HEK293 (cell line): ENCODE results near the gene MAGI2.

ENCODE experiments used
- CTCF ChIA-PET: fragments of 350-600 bp; formaldehyde crosslinking; extraction: SDS; loops from one replicate; lab custom pipeline; 2021; ENCODE audit warnings: antibody characterized with exemption; lab: Yijun Ruan, JAX
- POLR2A ChIA-PET: fragments of 300-600 bp; formaldehyde crosslinking; extraction: SDS; loops from one replicate; lab custom pipeline; 2020; ENCODE audit warnings: antibody characterized with exemption, inconsistent platforms; lab: Yijun Ruan, JAX
- H3K27ac ChIP-seq: fragments of 200-500 bp; sonication (Bioruptor generic); 2 replicates; pipeline ENCODE4 v1.5.1; 2014; ENCODE audit warnings: low read depth, low read length, control low read depth, inconsistent platforms; ENCODE audit errors: extremely low read depth
- H3K36me3 ChIP-seq, 2 experiments: fragments of 200-500 bp in 1 of 2; sonication (Bioruptor generic) in 1 of 2; 1 replicate in 1 of 2; 2 replicates in 1 of 2; pipeline ENCODE4 v1.5.1; 2014 to 2017; ENCODE audit warnings: inconsistent platforms in 2 of 2, low read length in 2 of 2; ENCODE audit not compliant: control insufficient read depth in 2 of 2, insufficient read depth in 1 of 2
- H3K4me1 ChIP-seq: fragments of 200-500 bp; sonication (Bioruptor generic); 2 replicates; pipeline ENCODE4 v1.5.1; 2014; ENCODE audit warnings: mild to moderate bottlenecking, low read length, inconsistent platforms; ENCODE audit not compliant: control insufficient read depth, insufficient read depth
- H3K4me3 ChIP-seq: 2 replicates; pipeline ENCODE4 v1.5.1; 2011; ENCODE audit warnings: low read depth, mild to moderate bottlenecking, control low read depth, low read length, moderate library complexity
- H3K9me3 ChIP-seq: fragments of 200-500 bp; sonication (Bioruptor generic); 2 replicates; pipeline ENCODE4 v1.5.1; 2014; ENCODE audit warnings: low read depth, low read length, inconsistent platforms; ENCODE audit not compliant: control insufficient read depth, insufficient read depth
- ELK4 ChIP-seq: IDR thresholded peaks from 2 replicates; pipeline ENCODE4 v1.6.1; 2011; ENCODE audit warnings: mild to moderate bottlenecking, low read depth, low read length, borderline replicate concordance
- GLIS1 ChIP-seq: fragments of 450-650 bp; formaldehyde crosslinking; IDR thresholded peaks from 2 replicates; pipeline ENCODE4 v1.5.1; 2016; ENCODE audit warnings: missing biosample characterization, missing genetic modification characterization
- KLF1 ChIP-seq: fragments of 450-650 bp; formaldehyde crosslinking; IDR thresholded peaks from 2 replicates; pipeline ENCODE4 v1.5.1; 2016; ENCODE audit warnings: missing biosample characterization, missing genetic modification characterization
- KLF8 ChIP-seq: fragments of 450-650 bp; formaldehyde crosslinking; IDR thresholded peaks from 2 replicates; pipeline ENCODE4 v1.5.1; 2016; ENCODE audit warnings: missing biosample characterization, missing genetic modification characterization
- MEIS1 ChIP-seq: sonication (generic); formaldehyde crosslinking; IDR thresholded peaks from 2 replicates; pipeline ENCODE4 v1.8.1; 2022; ENCODE audit warnings: missing genetic modification reagents, mild to moderate bottlenecking, borderline replicate concordance
- MZF1 ChIP-seq: fragments of 450-650 bp; formaldehyde crosslinking; IDR thresholded peaks from 2 replicates; pipeline ENCODE4 v1.5.1; 2017; ENCODE audit warnings: missing biosample characterization, missing genetic modification characterization, borderline replicate concordance
- PBX3 ChIP-seq: sonication (generic); formaldehyde crosslinking; IDR thresholded peaks from 2 replicates; pipeline ENCODE4 v1.8.1; 2022; ENCODE audit warnings: mild to moderate bottlenecking, moderate library complexity, missing genetic modification reagents
- PRDM1 ChIP-seq: fragments of 450-650 bp; formaldehyde crosslinking; IDR thresholded peaks from 2 replicates; pipeline ENCODE4; 2016; ENCODE audit warnings: missing biosample characterization, missing genetic modification characterization
- REPIN1 ChIP-seq: fragments of 450-650 bp; formaldehyde crosslinking; IDR thresholded peaks from 2 replicates; pipeline ENCODE4 v1.5.1; 2017; ENCODE audit warnings: missing biosample characterization, missing genetic modification characterization, low read depth
- SP7 ChIP-seq: fragments of 450-650 bp; formaldehyde crosslinking; IDR thresholded peaks from 2 replicates; pipeline ENCODE4 v1.5.1; 2016; ENCODE audit warnings: missing biosample characterization, missing genetic modification characterization
- WT1 ChIP-seq: fragments of 450-650 bp; formaldehyde crosslinking; IDR thresholded peaks from 2 replicates; pipeline ENCODE4 v1.5.1; 2016; ENCODE audit warnings: missing biosample characterization, missing genetic modification characterization
- YY2 ChIP-seq: fragments of 450-650 bp; formaldehyde crosslinking; IDR thresholded peaks from 2 replicates; pipeline ENCODE4 v1.5.1; 2016; ENCODE audit warnings: missing biosample characterization, missing genetic modification characterization
- ZBTB20 ChIP-seq: fragments of 450-650 bp; formaldehyde crosslinking; IDR thresholded peaks from 2 replicates; pipeline ENCODE4 v1.5.1; 2016; ENCODE audit warnings: missing biosample characterization, missing genetic modification characterization
- ZBTB26 ChIP-seq: fragments of 450-650 bp; formaldehyde crosslinking; optimal IDR thresholded peaks from 2 replicates; pipeline ENCODE3; 2016; ENCODE audit warnings: missing biosample characterization, mild to moderate bottlenecking, missing genetic modification characterization
- ZBTB8A ChIP-seq: fragments of 450-650 bp; formaldehyde crosslinking; IDR thresholded peaks from 2 replicates; pipeline ENCODE4 v1.5.1; 2016; ENCODE audit warnings: missing biosample characterization, missing genetic modification characterization
- ZNF10 ChIP-seq: fragments of 450-650 bp; formaldehyde crosslinking; IDR thresholded peaks from 2 replicates; pipeline ENCODE4 v1.5.1; 2017; ENCODE audit warnings: missing biosample characterization, missing genetic modification characterization
- ZNF121 ChIP-seq: fragments of 450-650 bp; formaldehyde crosslinking; IDR thresholded peaks from 2 replicates; pipeline ENCODE4 v1.5.1; 2016; ENCODE audit warnings: missing biosample characterization, missing genetic modification characterization
- ZNF19 ChIP-seq: fragments of 450-650 bp; formaldehyde crosslinking; IDR thresholded peaks from 2 replicates; pipeline ENCODE4; 2016; ENCODE audit warnings: missing biosample characterization, missing genetic modification characterization, low read depth
- ZNF214 ChIP-seq: fragments of 450-650 bp; formaldehyde crosslinking; IDR thresholded peaks from 2 replicates; pipeline ENCODE4 v1.5.1; 2017; ENCODE audit warnings: missing biosample characterization, mild to moderate bottlenecking, missing genetic modification characterization, borderline replicate concordance
- ZNF311 ChIP-seq: fragments of 450-650 bp; formaldehyde crosslinking; IDR thresholded peaks from 2 replicates; pipeline ENCODE4 v1.5.1; 2017; ENCODE audit warnings: missing biosample characterization, missing genetic modification characterization, borderline replicate concordance
- ZNF37A ChIP-seq: fragments of 450-650 bp; IDR thresholded peaks from 2 replicates; pipeline ENCODE4 v1.5.1; 2018; ENCODE audit warnings: missing biosample characterization, missing genetic modification characterization
- ZNF48 ChIP-seq: fragments of 450-650 bp; formaldehyde crosslinking; IDR thresholded peaks from 2 replicates; pipeline ENCODE4 v1.5.1; 2016; ENCODE audit warnings: missing biosample characterization, missing genetic modification characterization
- ZNF501 ChIP-seq: fragments of 450-650 bp; formaldehyde crosslinking; IDR thresholded peaks from 2 replicates; pipeline ENCODE4 v1.5.1; 2016; ENCODE audit warnings: missing biosample characterization, missing genetic modification characterization
- ZNF529 ChIP-seq: fragments of 450-650 bp; formaldehyde crosslinking; IDR thresholded peaks from 2 replicates; pipeline ENCODE4 v1.5.1; 2017; ENCODE audit warnings: missing genetic modification characterization, missing biosample characterization; ENCODE audit not compliant: insufficient replicate concordance
- ZNF548 ChIP-seq: fragments of 450-650 bp; formaldehyde crosslinking; IDR thresholded peaks from 2 replicates; pipeline ENCODE4 v1.5.1; 2016; ENCODE audit warnings: missing biosample characterization, missing genetic modification characterization
- ZNF558 ChIP-seq: fragments of 450-650 bp; formaldehyde crosslinking; IDR thresholded peaks from 2 replicates; pipeline ENCODE4 v1.5.1; 2016; ENCODE audit warnings: missing biosample characterization, missing genetic modification characterization
- ZNF596 ChIP-seq: fragments of 450-650 bp; IDR thresholded peaks from 2 replicates; pipeline ENCODE4 v1.5.0; 2018; ENCODE audit warnings: missing biosample characterization, mild to moderate bottlenecking, missing genetic modification characterization, moderate library complexity
- ZNF654 ChIP-seq: fragments of 450-650 bp; formaldehyde crosslinking; IDR thresholded peaks from 2 replicates; pipeline ENCODE4 v1.5.1; 2016; ENCODE audit warnings: low read depth, missing biosample characterization, missing genetic modification characterization
- ZNF747 ChIP-seq: fragments of 450-650 bp; formaldehyde crosslinking; IDR thresholded peaks from 2 replicates; pipeline ENCODE4 v1.5.1; 2016; ENCODE audit warnings: missing biosample characterization, missing genetic modification characterization
- ZSCAN16 ChIP-seq: fragments of 450-650 bp; formaldehyde crosslinking; IDR thresholded peaks from 2 replicates; pipeline ENCODE4 v1.5.1; 2016; ENCODE audit warnings: missing biosample characterization, missing genetic modification characterization
- ZSCAN18 ChIP-seq: fragments of 450-650 bp; formaldehyde crosslinking; IDR thresholded peaks from 2 replicates; pipeline ENCODE4 v1.5.1; 2016; ENCODE audit warnings: missing biosample characterization, missing genetic modification characterization
- ZXDB ChIP-seq: fragments of 450-650 bp; formaldehyde crosslinking; IDR thresholded peaks from 2 replicates; pipeline ENCODE4 v1.5.1; 2016; ENCODE audit warnings: missing biosample characterization, missing genetic modification characterization

MAGI2 gene

GRCh38 chr7:78686189-78686588, 767.3 kb downstream of the MAGI2 start:
- TF ChIP-seq ZNF596 (tag by site-specific recombination) (no peak), ZSCAN18 (tag by site-specific recombination) (no peak), ZNF311 (no peak), ZNF10 (no peak), ZSCAN16 (tag by site-specific recombination) (no peak), ZNF121 (no peak), ZBTB26 (tag by site-specific recombination) (no peak), ZXDB (tag by site-specific recombination) (no peak), ZNF501 (no peak), PBX3 (CRISPR knock-in tag) (no peak), ZNF48 (tag by site-specific recombination) (no peak), ZNF529 (tag by site-specific recombination) (no peak), GLIS1 (tag by site-specific recombination) (no peak), ZNF37A (tag by site-specific recombination) (no peak), ZNF654 (tag by site-specific recombination) (no peak), KLF1 (tag by site-specific recombination) (no peak)
- H3K27ac ChIP-seq, result no peak overlapping the region
- H3K4me1 ChIP-seq, result no peaks in the 10 kb centered on the region
- H3K36me3 ChIP-seq, result no peaks in the 10 kb centered on the region
- ChIA-PET CTCF (no interaction called here), POLR2A (interaction anchor here (0.6 kb wide), 1 partner anchor 322 kb away, joined by 3 read pairs; no protein-coding TSS in a partner anchor)
- no peaks in the 10 kb centered on the region for H3K9me3 ChIP-seq
- no peak overlapping the region for H3K4me3 ChIP-seq

- ChIA-PET POLR2A (no interaction called here), CTCF (no interaction called here)
- no peak overlapping the region for H3K27ac ChIP-seq
- H3K4me1 ChIP-seq, result no peaks in the 10 kb centered on the region
- no peaks in the 10 kb centered on the region for H3K36me3 ChIP-seq
- H3K4me3 ChIP-seq, result no peak overlapping the region
- no peaks in the 10 kb centered on the region for H3K9me3 ChIP-seq
- no peak for TF ChIP-seq KLF8
- no peak for TF ChIP-seq MZF1 (tag by site-specific recombination)
- no peak for TF ChIP-seq ZBTB8A (tag by site-specific recombination)
- TF ChIP-seq ZNF214, result no peak
- no peak for TF ChIP-seq ZNF548 (tag by site-specific recombination)
- no peak for TF ChIP-seq ZBTB20
- no peak for TF ChIP-seq YY2
- no peak for TF ChIP-seq WT1
- no peak for TF ChIP-seq ZNF529 (tag by site-specific recombination)
- no peak for TF ChIP-seq PRDM1 (tag by site-specific recombination)
- TF ChIP-seq MEIS1, result no peak
- no peak for TF ChIP-seq ZNF747 (tag by site-specific recombination)
- TF ChIP-seq ZNF19 (tag by site-specific recombination), result no peak
- no peak for TF ChIP-seq ZNF558 (tag by site-specific recombination)
- no peak for TF ChIP-seq REPIN1 (tag by site-specific recombination)
- TF ChIP-seq ELK4, result no peak
- no peak for TF ChIP-seq SP7
- no peak for TF ChIP-seq ZXDB (tag by site-specific recombination)
Measured at GRCh38 chr7:78684201-78684600, 769.3 kb downstream of the MAGI2 start.
